GM12872 (cell line): ENCODE results near the gene TMEM217.
A peak's percentile ranks its signal among the peaks of the same experiment; 100 is the strongest.

ENCODE experiments used
- CTCF ChIP-seq: IDR thresholded peaks from 3 replicates; pipeline ENCODE4 v1.5.1; 2011; ENCODE audit warnings: low read depth, mild to moderate bottlenecking, low read length, moderate library complexity; ENCODE audit not compliant: insufficient read depth

The TMEM217 gene

DNA sequence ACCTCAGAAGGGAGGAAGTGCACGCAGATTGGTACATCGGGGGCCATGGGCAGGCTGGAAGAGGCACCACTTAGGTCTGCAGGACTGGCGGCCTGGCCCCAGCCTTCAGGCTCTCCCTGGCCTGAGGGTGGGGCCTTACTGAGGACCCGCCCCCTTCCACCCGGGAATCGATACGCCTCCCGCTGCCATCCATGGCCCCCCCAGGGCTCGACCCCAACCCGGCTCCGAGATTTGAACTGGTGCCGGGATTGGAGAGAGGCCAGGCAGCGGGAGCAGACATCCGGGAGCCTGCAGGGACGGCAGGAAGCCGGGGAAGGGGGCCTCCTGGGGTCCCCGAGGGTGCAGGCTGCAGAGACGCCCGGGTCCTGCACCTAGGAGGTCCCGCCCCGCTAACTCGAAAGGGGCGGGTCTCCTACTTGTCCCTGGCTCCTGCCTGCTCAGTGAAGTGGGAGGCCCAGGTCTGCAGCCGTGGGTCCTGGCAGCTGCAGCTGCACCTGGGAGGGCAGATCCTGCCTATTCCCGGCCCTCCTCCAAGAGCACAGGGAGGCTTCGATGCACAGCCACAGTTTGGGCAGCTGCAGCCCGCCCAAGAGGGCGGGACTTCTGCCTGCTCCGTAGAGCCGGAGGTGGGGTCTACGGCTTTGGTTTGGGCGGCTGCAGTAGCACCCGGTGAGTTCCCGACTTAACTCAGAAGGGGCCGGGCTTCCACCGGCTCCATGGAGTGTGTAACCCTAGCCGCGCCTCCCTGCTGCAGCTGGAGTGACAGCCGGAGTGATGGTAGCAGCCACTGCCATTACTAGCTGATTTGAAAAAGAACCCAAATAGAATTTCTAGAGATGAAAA lies 35.6 kb downstream of the TMEM217 start:
- TF ChIP-seq CTCF: no peak

GRCh38 chr6:37221585-37222124 lies 36.3 kb downstream of the TMEM217 start:
- no peak for TF ChIP-seq CTCF

DNA sequence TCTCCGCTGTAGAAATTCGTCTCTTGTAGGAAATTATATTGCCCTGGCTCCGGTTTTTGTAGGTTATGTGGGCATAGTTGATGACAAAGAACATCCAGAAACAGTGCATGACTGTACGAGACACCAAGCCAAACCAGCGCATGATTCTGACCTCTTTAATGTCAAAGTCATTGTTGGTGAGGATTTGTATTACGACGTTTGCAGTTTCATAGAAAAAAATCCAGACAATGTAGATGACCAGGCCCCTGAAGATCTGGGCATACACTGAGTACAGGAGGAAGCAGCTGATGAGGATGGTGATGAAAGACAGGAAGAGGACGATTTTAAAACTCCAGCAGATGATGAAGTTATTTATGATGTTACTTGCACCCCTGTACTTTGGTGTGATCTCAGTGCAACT lies 39.4 kb downstream of the TMEM217 start:
- TF ChIP-seq CTCF: no peak

GRCh38 chr6:37218061-37218460 lies 39.9 kb downstream of the TMEM217 start:
- TF ChIP-seq CTCF: no peak

- no peak for TF ChIP-seq CTCF
Observed at GRCh38 chr6:37212268-37212667, 45.7 kb downstream of the TMEM217 start.

- peak; percentile 90 for TF ChIP-seq CTCF
Observed at GRCh38 chr6:37210313-37210968, 47.5 kb downstream of the TMEM217 start.

GRCh38 chr6:37209461-37210205 lies 48.3 kb downstream of the TMEM217 start:
- no peak for TF ChIP-seq CTCF
